Adrenal gland (tissue), 5 donors: ENCODE data around the gene MYT1.

Experiments used
- CTCF ChIP-seq, 6 experiments: fragments of 450-650 bp in 4 of 6; fragments of 200-600 bp in 2 of 6; sonication (generic) in 1 of 6; IDR thresholded peaks; 1 replicate in 5 of 6; 2 replicates in 1 of 6; pipeline versions ENCODE4 v1.5.1 to v1.8.0; 2016 to 2021; ENCODE audit warnings: antibody characterized with exemption in 6 of 6, mild to moderate bottlenecking in 2 of 6, moderate library complexity in 1 of 6
- POLR2A ChIP-seq, 2 donors: fragments of 450-650 bp; IDR thresholded peaks; one replicate each; pipeline ENCODE4 v1.6.1; 2017; ENCODE audit warnings: antibody characterized with exemption in 2 of 2, mild to moderate bottlenecking in 2 of 2, moderate library complexity in 1 of 2
- donor health status: DM: no; HTN: no; CAD: no.

DNA sequence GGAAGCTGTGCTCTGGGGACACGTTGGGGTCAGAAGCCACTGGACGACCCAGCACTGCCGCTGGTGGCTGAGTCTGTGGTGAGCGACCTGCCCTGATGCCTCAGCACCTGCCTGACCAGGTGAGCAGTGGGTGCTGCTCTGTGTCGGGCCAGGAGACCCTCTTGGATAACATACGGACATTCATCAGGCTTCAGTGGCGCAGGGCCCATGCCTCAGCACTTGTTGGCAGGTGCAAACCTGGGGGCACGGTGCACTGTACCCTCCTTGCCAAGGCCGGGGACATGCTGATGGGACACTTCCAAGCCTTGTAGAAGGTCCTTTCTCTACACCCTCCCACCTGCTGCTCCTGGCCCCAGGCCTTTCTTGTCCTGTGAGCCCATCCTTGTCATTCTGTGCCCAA is 34.1 kb downstream of the MYT1 start:
- TF ChIP-seq CTCF (IDR thresholded peaks at IDR 0.05): no peak
- TF ChIP-seq POLR2A (IDR thresholded peaks at IDR 0.05): no peak
